Vagina (tissue), 2 donors: ENCODE data around the gene VASN.

Source experiments
- CTCF ChIP-seq, 3 experiments: fragments of 450-650 bp in 2 of 3; fragments of 200-600 bp in 1 of 3; sonication (generic) in 1 of 3; IDR thresholded peaks; one replicate each; pipeline ENCODE4 v1.5.1; 2017 to 2019; ENCODE audit warnings: antibody characterized with exemption in 3 of 3, mild to moderate bottlenecking in 2 of 3, moderate library complexity in 2 of 3
- POLR2A ChIP-seq, 2 donors: fragments of 450-650 bp; IDR thresholded peaks; one replicate each; pipeline ENCODE4 v1.6.1; 2017; ENCODE audit warnings: antibody characterized with exemption in 2 of 2, mild to moderate bottlenecking in 2 of 2, moderate library complexity in 2 of 2
- POLR2AphosphoS5 ChIP-seq, 2 donors: sonication (generic); formaldehyde crosslinking; IDR thresholded peaks; one replicate each; pipeline ENCODE4 v1.9.0; 2017; ENCODE audit warnings: antibody characterized with exemption in 2 of 2, mild to moderate bottlenecking in 2 of 2, low read depth in 1 of 2; ENCODE audit not compliant: insufficient read depth in 1 of 2

GRCh38 chr16:4370151-4370550, 1.5 kb upstream of the VASN start:
- no peak for TF ChIP-seq CTCF (IDR thresholded peaks at IDR 0.05)
- TF ChIP-seq POLR2A (IDR thresholded peaks at IDR 0.05): no peak
- no peak for TF ChIP-seq POLR2AphosphoS5 (IDR thresholded peaks at IDR 0.05; ENCODE audit: insufficient read depth in 1 of 2, low read depth in 1 of 2)
